Uterus (tissue), 4 donors: ENCODE data around the gene RELL1. TPM values are rescaled to one million over a fixed set of nuclear protein-coding genes. Genes with fewer than 3 reads are reported as not detected.

Source experiments
- DNase-seq, 2 donors: peaks; one replicate each; pipeline ENCODE4 v3.0.0-alpha.2; 2019 to 2020
- H3K27ac ChIP-seq, 2 donors: fragments of 200-600 bp; sonication (generic); 1 replicate in 1 of 2; 2 replicates in 1 of 2; pipeline ENCODE4 v1.5.1; 2016 to 2018
- H3K27me3 ChIP-seq, 2 donors: fragments of 200-600 bp; sonication (generic); one replicate each; pipeline ENCODE4 v1.5.1; 2018 to 2019; ENCODE audit warnings: control low read depth in 1 of 2
- H3K36me3 ChIP-seq, 2 donors: fragments of 200-600 bp; sonication (generic); one replicate each; pipeline ENCODE4 v1.5.1; 2019; ENCODE audit warnings: control low read depth in 1 of 2
- H3K4me1 ChIP-seq, 2 donors: fragments of 200-600 bp; sonication (generic); one replicate each; pipeline ENCODE4 v1.5.1; 2018 to 2019; ENCODE audit warnings: control low read depth in 1 of 2
- H3K4me3 ChIP-seq, 2 donors: fragments of 200-600 bp; sonication (generic); 1 replicate in 1 of 2; 2 replicates in 1 of 2; pipeline ENCODE4 v1.5.1; 2018 to 2019; ENCODE audit warnings: mild to moderate bottlenecking in 1 of 2
- H3K9me3 ChIP-seq, 2 donors: fragments of 200-600 bp; sonication (generic); one replicate each; pipeline ENCODE4 v1.5.1; 2019; ENCODE audit warnings: control low read depth in 1 of 2
- CTCF ChIP-seq, 4 experiments: fragments of 200-600 bp in 2 of 4; fragments of 450-650 bp in 2 of 4; sonication (generic) in 2 of 4; IDR thresholded peaks; one replicate each; pipeline ENCODE4 v1.5.1; 2016 to 2019; ENCODE audit warnings: antibody characterized with exemption in 4 of 4, mild to moderate bottlenecking in 2 of 4, moderate library complexity in 1 of 4
- POLR2A ChIP-seq, 2 donors: fragments of 450-650 bp; IDR thresholded peaks; one replicate each; pipeline ENCODE4 v1.6.1; 2016; ENCODE audit warnings: antibody characterized with exemption in 2 of 2, mild to moderate bottlenecking in 1 of 2, moderate library complexity in 1 of 2
- intact Hi-C: fragments of 100-400 bp; cut with DNase I; formaldehyde crosslinking; loops from one replicate; pipeline ENCODE4 v1.15.1; 2023; ENCODE audit warnings: low total_unique reads
- total RNA-seq, 4 donors: library from RNA; depleted of rRNA in 3 of 4; stranded (reverse); fragments of >200 nt in 3 of 4; gene quantifications; one replicate each; pipeline versions ENCODE4 v1.1.0 to v1.2.4, GENCODE V29; 2014 to 2023
- donor health status: DM: yes; HTN: yes; CAD: no.

The RELL1 gene
- total RNA-seq, 4 donors from 2014 or later, result 21.2 to 64.0 (median 44.3) TPM

- no peak for DNase-seq
- H3K27me3 ChIP-seq, result no peaks in the 10 kb centered on the region
- H3K36me3 ChIP-seq, result no peaks in the 10 kb centered on the region
- no peaks in the 10 kb centered on the region for H3K9me3 ChIP-seq
- H3K27ac ChIP-seq, result no peak overlapping the region
- intact Hi-C loops, result no loop called here
- H3K4me1 ChIP-seq, result peaks cover 0 to 7% of the 10 kb centered on the region in 2 donors
- TF ChIP-seq CTCF (IDR thresholded peaks at IDR 0.05) (no peak), POLR2A (IDR thresholded peaks at IDR 0.05) (no peak)
- no peak overlapping the region for H3K4me3 ChIP-seq
Measured at GRCh38 chr4:37680089-37680488, 6.1 kb downstream of the RELL1 start.

- no peak overlapping the region for H3K27ac ChIP-seq
- TF ChIP-seq POLR2A (IDR thresholded peaks at IDR 0.05), result no peak
- no peak for TF ChIP-seq CTCF (IDR thresholded peaks at IDR 0.05)
- DNase-seq, result no peak
- no peaks in the 10 kb centered on the region for H3K27me3 ChIP-seq
- H3K36me3 ChIP-seq, result no peaks in the 10 kb centered on the region
- H3K9me3 ChIP-seq, result no peaks in the 10 kb centered on the region
- intact Hi-C loops, result no loop called here
- no peak overlapping the region for H3K4me3 ChIP-seq
- peaks cover 0 to 1% of the 10 kb centered on the region in 2 donors for H3K4me1 ChIP-seq
Measured at GRCh38 chr4:37679301-37679700, 6.9 kb downstream of the RELL1 start.

- Histone ChIP-seq H3K4me3 (no peak overlapping the region), H3K27ac (no peak overlapping the region), H3K36me3 (no peaks in the 10 kb centered on the region), H3K27me3 (no peaks in the 10 kb centered on the region), H3K4me1 (no peaks in the 10 kb centered on the region), H3K9me3 (no peaks in the 10 kb centered on the region)
- no peak for DNase-seq
- intact Hi-C loops, result no loop called here
- no peak for TF ChIP-seq POLR2A (IDR thresholded peaks at IDR 0.05)
Measured at GRCh38 chr4:37678624-37679023, 7.6 kb downstream of the RELL1 start.

- Histone ChIP-seq H3K27me3 (no peaks in the 10 kb centered on the region), H3K4me3 (no peak overlapping the region), H3K9me3 (no peaks in the 10 kb centered on the region), H3K36me3 (no peaks in the 10 kb centered on the region), H3K4me1 (no peaks in the 10 kb centered on the region), H3K27ac (no peak overlapping the region)
- no peak for TF ChIP-seq CTCF (IDR thresholded peaks at IDR 0.05)
- TF ChIP-seq POLR2A (IDR thresholded peaks at IDR 0.05), result no peak
- intact Hi-C loops, result no loop called here
- no peak for DNase-seq
Measured at GRCh38 chr4:37675587-37676290, 10.4 kb downstream of the RELL1 start.

GRCh38 chr4:37674439-37674838 is 11.7 kb downstream of the RELL1 start:
- no peak for DNase-seq
- H3K27ac ChIP-seq, result no peak overlapping the region
- H3K9me3 ChIP-seq, result no peaks in the 10 kb centered on the region
- H3K27me3 ChIP-seq, result no peaks in the 10 kb centered on the region
- no peaks in the 10 kb centered on the region for H3K4me1 ChIP-seq
- H3K36me3 ChIP-seq, result no peaks in the 10 kb centered on the region
- TF ChIP-seq POLR2A (IDR thresholded peaks at IDR 0.05) (no peak), CTCF (IDR thresholded peaks at IDR 0.05) (no peak)
- H3K4me3 ChIP-seq, result no peak overlapping the region
- intact Hi-C loops, result no loop called here
